HepG2 (cell line): ENCODE data around the gene NSUN6. TPM values are rescaled to one million over a fixed set of nuclear protein-coding genes. Genes with fewer than 3 reads are reported as not detected.
A peak's percentile ranks its signal among the peaks of the same experiment; 100 is the strongest.

Source experiments
- HNF4G ChIP-seq, 2 experiments: sonication (generic) in 1 of 2; formaldehyde crosslinking in 1 of 2; IDR thresholded peaks; 2 replicates each; pipeline versions ENCODE4 v1.4.0 to v1.6.1; 2011 to 2020; ENCODE audit warnings: borderline replicate concordance in 2 of 2, low read depth in 2 of 2, mild to moderate bottlenecking in 2 of 2, low read length in 1 of 2, missing genetic modification reagents in 1 of 2, moderate library complexity in 1 of 2
- KAT2B ChIP-seq: fragments of 150-350 bp; IDR thresholded peaks from 2 replicates; pipeline ENCODE4 v1.6.1; 2014; ENCODE audit warnings: low read depth, low read length, borderline replicate concordance
- RFXANK ChIP-seq: IDR thresholded peaks from 2 replicates; pipeline ENCODE4 v1.6.1; 2016
- SAP130 ChIP-seq: IDR thresholded peaks from 2 replicates; pipeline ENCODE4 v1.6.1; 2016; ENCODE audit warnings: low read depth
- ZNF337 ChIP-seq: sonication (generic); formaldehyde crosslinking; IDR thresholded peaks from 2 replicates; pipeline ENCODE4 v1.5.1; 2020; ENCODE audit warnings: missing genetic modification reagents, low read depth, mild to moderate bottlenecking, borderline replicate concordance
- polyA plus RNA-seq, 8 experiments: library from polyadenylated mRNA; depleted of rRNA in 3 of 8; stranded (reverse) in 7 of 8; unstranded in 1 of 8; fragments of >200 nt; fragmentation: Illumina TruSeq in 4 of 8; extraction: Trizol in 4 of 8; gene quantifications; 2 replicates each; pipeline versions ENCODE4 v1.2.1 to v1.2.3, GENCODE V29; 2011 to 2016; ENCODE audit warnings: low read depth in 4 of 8, missing spikeins in 1 of 8, mixed read lengths in 1 of 8; ENCODE audit not compliant: insufficient read depth in 1 of 8
- total RNA-seq, 5 experiments: library from RNA; depleted of rRNA; stranded (reverse); fragments of >200 nt; fragmentation: Illumina TruSeq; extraction: Trizol; gene quantifications; 2 replicates each; pipeline ENCODE4 v1.2.3, GENCODE V29; 2016; ENCODE audit warnings: low read depth in 1 of 5
- TF ChIP-seq, protein P1 (sequence below): sonication (generic); formaldehyde crosslinking; IDR thresholded peaks from 2 replicates; pipeline ENCODE4 v1.4.0; 2020; ENCODE audit warnings: mild to moderate bottlenecking, missing genetic modification reagents
- TF ChIP-seq, protein P2 (sequence below): sonication (generic); formaldehyde crosslinking; IDR thresholded peaks from 2 replicates; pipeline ENCODE4 v1.5.0; 2020; ENCODE audit warnings: missing genetic modification reagents
- TF ChIP-seq, protein P3 (sequence below): sonication (generic); formaldehyde crosslinking; IDR thresholded peaks from 2 replicates; pipeline ENCODE4 v1.5.0; 2020; ENCODE audit warnings: mild to moderate bottlenecking, missing genetic modification reagents
- TF ChIP-seq, protein P4 (sequence below): sonication (generic); formaldehyde crosslinking; IDR thresholded peaks from 2 replicates; pipeline ENCODE4 v1.5.0; 2020; ENCODE audit warnings: missing genetic modification reagents, mild to moderate bottlenecking, borderline replicate concordance

Gene NSUN6
- total and polyA plus RNA-seq, 2 of the 13 experiments (the other 11 are each of a cell fraction or from before 2014, with no cell fraction given): 17.2 to 19.3 TPM

DNA sequence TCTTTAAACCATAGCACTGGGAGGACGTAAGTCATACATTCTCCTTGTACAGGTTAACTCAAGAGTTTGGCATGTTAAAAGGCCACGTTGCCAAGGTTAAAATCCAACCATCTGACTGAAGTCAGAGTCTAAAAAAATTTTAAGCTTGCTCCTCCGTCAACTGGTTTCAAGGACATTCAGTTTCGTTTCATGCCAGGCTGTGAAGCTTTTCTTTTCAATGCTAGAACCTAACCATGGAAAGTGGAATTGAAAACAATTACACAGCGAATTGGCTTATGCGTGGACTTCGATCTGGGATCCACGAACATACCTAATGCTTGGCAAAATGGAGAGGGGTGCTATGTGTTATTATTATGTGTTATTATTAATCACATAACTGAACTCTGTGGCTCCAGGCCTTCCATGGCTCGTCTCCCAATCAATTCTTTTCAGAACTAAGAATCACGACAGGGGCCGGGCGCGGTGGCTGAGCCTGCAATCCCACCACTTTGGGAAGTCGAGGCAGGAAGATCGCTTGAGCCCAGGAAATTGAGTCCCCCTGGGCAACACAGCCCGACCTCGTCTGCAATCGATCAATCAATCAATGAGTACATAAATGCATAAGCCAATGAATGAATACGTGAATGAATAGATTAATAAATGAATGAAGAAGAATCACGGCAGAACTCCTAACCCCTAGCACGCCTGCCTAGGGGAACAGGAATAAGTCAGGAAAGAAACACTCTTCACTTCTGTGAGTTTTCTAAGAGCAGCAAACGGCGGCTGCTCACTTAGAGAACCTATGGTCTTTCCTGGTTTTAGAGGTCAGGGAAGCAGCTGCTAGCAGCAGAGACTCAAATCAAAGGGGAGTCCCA is 7.1 kb upstream of the NSUN6 start (continued):
- TF ChIP-seq, protein P1, sequence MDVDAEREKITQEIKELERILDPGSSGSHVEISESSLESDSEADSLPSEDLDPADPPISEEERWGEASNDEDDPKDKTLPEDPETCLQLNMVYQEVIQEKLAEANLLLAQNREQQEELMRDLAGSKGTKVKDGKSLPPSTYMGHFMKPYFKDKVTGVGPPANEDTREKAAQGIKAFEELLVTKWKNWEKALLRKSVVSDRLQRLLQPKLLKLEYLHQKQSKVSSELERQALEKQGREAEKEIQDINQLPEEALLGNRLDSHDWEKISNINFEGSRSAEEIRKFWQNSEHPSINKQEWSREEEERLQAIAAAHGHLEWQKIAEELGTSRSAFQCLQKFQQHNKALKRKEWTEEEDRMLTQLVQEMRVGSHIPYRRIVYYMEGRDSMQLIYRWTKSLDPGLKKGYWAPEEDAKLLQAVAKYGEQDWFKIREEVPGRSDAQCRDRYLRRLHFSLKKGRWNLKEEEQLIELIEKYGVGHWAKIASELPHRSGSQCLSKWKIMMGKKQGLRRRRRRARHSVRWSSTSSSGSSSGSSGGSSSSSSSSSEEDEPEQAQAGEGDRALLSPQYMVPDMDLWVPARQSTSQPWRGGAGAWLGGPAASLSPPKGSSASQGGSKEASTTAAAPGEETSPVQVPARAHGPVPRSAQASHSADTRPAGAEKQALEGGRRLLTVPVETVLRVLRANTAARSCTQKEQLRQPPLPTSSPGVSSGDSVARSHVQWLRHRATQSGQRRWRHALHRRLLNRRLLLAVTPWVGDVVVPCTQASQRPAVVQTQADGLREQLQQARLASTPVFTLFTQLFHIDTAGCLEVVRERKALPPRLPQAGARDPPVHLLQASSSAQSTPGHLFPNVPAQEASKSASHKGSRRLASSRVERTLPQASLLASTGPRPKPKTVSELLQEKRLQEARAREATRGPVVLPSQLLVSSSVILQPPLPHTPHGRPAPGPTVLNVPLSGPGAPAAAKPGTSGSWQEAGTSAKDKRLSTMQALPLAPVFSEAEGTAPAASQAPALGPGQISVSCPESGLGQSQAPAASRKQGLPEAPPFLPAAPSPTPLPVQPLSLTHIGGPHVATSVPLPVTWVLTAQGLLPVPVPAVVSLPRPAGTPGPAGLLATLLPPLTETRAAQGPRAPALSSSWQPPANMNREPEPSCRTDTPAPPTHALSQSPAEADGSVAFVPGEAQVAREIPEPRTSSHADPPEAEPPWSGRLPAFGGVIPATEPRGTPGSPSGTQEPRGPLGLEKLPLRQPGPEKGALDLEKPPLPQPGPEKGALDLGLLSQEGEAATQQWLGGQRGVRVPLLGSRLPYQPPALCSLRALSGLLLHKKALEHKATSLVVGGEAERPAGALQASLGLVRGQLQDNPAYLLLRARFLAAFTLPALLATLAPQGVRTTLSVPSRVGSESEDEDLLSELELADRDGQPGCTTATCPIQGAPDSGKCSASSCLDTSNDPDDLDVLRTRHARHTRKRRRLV: peak; percentile 24; the same call in 1 of the 2 replicates
- TF ChIP-seq HNF4G (IDR thresholded peaks at IDR 0.05; ENCODE audit: borderline replicate concordance, low read depth, low read length) (0 out of 2 replicates have a peak, but pooled peaks have one; percentile 10), HNF4G (CRISPR knock-in tag; IDR thresholded peaks at IDR 0.05; ENCODE audit: borderline replicate concordance, low read depth) (no peak), ZNF337 (CRISPR knock-in tag) (0 out of 2 replicates have a peak, but pooled peaks have one; percentile 43), KAT2B (peak; percentile 86), RFXANK (CRISPR knock-in tag) (0 out of 2 replicates have a peak, but pooled peaks have one; percentile 69), SAP130 (CRISPR knock-in tag) (peak; percentile 30; the same call in 1 of the 2 replicates)
- TF ChIP-seq, protein P2, sequence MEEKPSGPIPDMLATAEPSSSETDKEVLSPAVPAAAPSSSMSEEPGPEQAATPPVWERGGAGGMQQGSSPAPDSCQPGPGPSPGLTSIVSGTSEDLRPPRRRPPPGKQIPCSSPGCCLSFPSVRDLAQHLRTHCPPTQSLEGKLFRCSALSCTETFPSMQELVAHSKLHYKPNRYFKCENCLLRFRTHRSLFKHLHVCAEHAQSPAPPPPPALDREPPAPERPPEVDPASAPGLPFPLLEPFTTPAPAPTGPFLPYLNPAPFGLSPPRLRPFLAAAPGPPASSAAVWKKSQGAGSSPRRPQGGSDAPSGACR (CRISPR knock-in tag): peak; percentile 80
- TF ChIP-seq, protein P3, sequence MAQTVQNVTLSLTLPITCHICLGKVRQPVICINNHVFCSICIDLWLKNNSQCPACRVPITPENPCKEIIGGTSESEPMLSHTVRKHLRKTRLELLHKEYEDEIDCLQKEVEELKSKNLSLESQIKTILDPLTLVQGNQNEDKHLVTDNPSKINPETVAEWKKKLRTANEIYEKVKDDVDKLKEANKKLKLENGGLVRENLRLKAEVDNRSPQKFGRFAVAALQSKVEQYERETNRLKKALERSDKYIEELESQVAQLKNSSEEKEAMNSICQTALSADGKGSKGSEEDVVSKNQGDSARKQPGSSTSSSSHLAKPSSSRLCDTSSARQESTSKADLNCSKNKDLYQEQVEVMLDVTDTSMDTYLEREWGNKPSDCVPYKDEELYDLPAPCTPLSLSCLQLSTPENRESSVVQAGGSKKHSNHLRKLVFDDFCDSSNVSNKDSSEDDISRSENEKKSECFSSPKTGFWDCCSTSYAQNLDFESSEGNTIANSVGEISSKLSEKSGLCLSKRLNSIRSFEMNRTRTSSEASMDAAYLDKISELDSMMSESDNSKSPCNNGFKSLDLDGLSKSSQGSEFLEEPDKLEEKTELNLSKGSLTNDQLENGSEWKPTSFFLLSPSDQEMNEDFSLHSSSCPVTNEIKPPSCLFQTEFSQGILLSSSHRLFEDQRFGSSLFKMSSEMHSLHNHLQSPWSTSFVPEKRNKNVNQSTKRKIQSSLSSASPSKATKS (CRISPR knock-in tag): 0 out of 2 replicates have a peak, but pooled peaks have one; percentile 37
- TF ChIP-seq, protein P4, sequence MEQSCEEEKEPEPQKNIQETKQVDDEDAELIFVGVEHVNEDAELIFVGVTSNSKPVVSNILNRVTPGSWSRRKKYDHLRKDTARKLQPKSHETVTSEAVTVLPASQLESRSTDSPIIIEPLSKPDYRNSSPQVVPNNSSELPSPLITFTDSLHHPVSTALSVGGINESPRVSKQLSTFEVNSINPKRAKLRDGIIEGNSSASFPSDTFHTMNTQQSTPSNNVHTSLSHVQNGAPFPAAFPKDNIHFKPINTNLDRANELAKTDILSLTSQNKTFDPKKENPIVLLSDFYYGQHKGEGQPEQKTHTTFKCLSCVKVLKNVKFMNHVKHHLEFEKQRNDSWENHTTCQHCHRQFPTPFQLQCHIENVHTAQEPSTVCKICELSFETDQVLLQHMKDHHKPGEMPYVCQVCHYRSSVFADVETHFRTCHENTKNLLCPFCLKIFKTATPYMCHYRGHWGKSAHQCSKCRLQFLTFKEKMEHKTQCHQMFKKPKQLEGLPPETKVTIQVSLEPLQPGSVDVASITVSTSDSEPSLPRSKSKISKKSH (CRISPR knock-in tag): no peak
